ENCODE measurements around the gene KLK7. TPM values are rescaled to one million over a fixed set of nuclear protein-coding genes. Genes with fewer than 3 reads are reported as not detected.

The KLK7 gene
- total and polyA plus RNA-seq, 12 donors = 0.03 to 0.06 TPM; not detected in 10

- TF ChIP-seq CTCF (IDR thresholded peaks at IDR 0.05) (no peak), POLR2A (IDR thresholded peaks at IDR 0.05) (no peak)
- WGBS, 4 donors = 72 to 100% (median 75%) methylated on average over 1 to 19 of the region's 19 CpGs
- no peaks in the 10 kb centered on the region for H3K9me3 ChIP-seq (replicated peaks in 1 of 3)
- intact Hi-C loops (cut with DNase I) = no loop called here
- no peak within 1 kb of the TSS for H3K4me3 ChIP-seq
- DNase-seq = no peak
- no peak within 1 kb of the TSS for H3K27ac ChIP-seq
- H3K27me3 ChIP-seq = peaks cover 6% of the 10 kb centered on the region
- no peaks in the 10 kb centered on the region for H3K4me1 ChIP-seq (replicated peaks in 1 of 2)
- H3K36me3 ChIP-seq (replicated peaks in 1 of 2) = no peaks in the 10 kb centered on the region
Measured at GRCh38 chr19:50969413-50969760, 14.3 kb downstream of the KLK7 start, which contains the start of gene KLK6. Gene KLK6 (minus strand): TSS chr19:50969591. CDS start chr19:50968104, 1,487 bp downstream.

GRCh38 chr19:50968716-50969412, 14.9 kb downstream of the KLK7 start:
- intact Hi-C loops (cut with DNase I) = no loop called here
- Histone ChIP-seq H3K27me3 (peaks cover 6% of the 10 kb centered on the region), H3K9me3 (replicated peaks in 1 of 3) (no peaks in the 10 kb centered on the region), H3K4me3 (no peak overlapping the region), H3K36me3 (replicated peaks in 1 of 2) (no peaks in the 10 kb centered on the region), H3K4me1 (replicated peaks in 1 of 2) (no peaks in the 10 kb centered on the region), H3K27ac (no peak overlapping the region)
- no peak for TF ChIP-seq POLR2A (IDR thresholded peaks at IDR 0.05)
- TF ChIP-seq CTCF (IDR thresholded peaks at IDR 0.05) = no peak
- no peak for DNase-seq
- 41 to 56% (median 41%) methylated on average over 4 to 7 of the region's 7 CpGs for WGBS, 4 donors

GRCh38 chr19:50967929-50968715, 15.6 kb downstream of the KLK7 start:
- TF ChIP-seq POLR2A (IDR thresholded peaks at IDR 0.05) = no peak
- TF ChIP-seq CTCF (IDR thresholded peaks at IDR 0.05) = no peak
- no peak overlapping the region for H3K27ac ChIP-seq
- no peak overlapping the region for H3K4me3 ChIP-seq
- DNase-seq = no peak
- peaks cover 6% of the 10 kb centered on the region for H3K27me3 ChIP-seq
- H3K36me3 ChIP-seq (replicated peaks in 1 of 2) = no peaks in the 10 kb centered on the region
- no peaks in the 10 kb centered on the region for H3K4me1 ChIP-seq (replicated peaks in 1 of 2)
- WGBS, 4 donors = 32 to 40% (median 38%) methylated on average over 14 to 20 of the region's 20 CpGs
- intact Hi-C loops (cut with DNase I) = no loop called here
- H3K9me3 ChIP-seq (replicated peaks in 1 of 3) = no peaks in the 10 kb centered on the region

- H3K27me3 ChIP-seq = peaks cover 6% of the 10 kb centered on the region
Measured at GRCh38 chr19:50964266-50964665, 19.5 kb downstream of the KLK7 start.

More at GRCh38 chr19:50964266-50964665, 19.5 kb downstream of the KLK7 start:
- no peak for DNase-seq
- WGBS, 4 donors = 73 to 82% (median 76%) methylated on average over 3 of the region's 3 CpGs
- Histone ChIP-seq H3K27ac (no peak overlapping the region), H3K4me1 (replicated peaks in 1 of 2) (no peaks in the 10 kb centered on the region), H3K9me3 (replicated peaks in 1 of 3) (no peaks in the 10 kb centered on the region), H3K36me3 (replicated peaks in 1 of 2) (no peaks in the 10 kb centered on the region), H3K4me3 (no peak overlapping the region)
- no peak for TF ChIP-seq CTCF (IDR thresholded peaks at IDR 0.05)
- no peak for TF ChIP-seq POLR2A (IDR thresholded peaks at IDR 0.05)
- intact Hi-C loops (cut with DNase I) = no loop called here
